Sigmoid colon (tissue), 3 donors: ENCODE measurements around the gene THBS2.

Experiments
- POLR2A ChIP-seq, 2 donors: fragments of 450-650 bp; IDR thresholded peaks; one replicate each; pipeline ENCODE4 v1.6.1; 2016; ENCODE audit warnings: antibody characterized with exemption in 2 of 2, mild to moderate bottlenecking in 2 of 2, moderate library complexity in 2 of 2
- TF ChIP-seq, protein P1 (sequence below), 4 experiments: fragments of 450-650 bp in 3 of 4; fragments of 200-600 bp in 1 of 4; IDR thresholded peaks; one replicate each; pipeline ENCODE4 v1.5.1; 2016 to 2019; ENCODE audit warnings: antibody characterized with exemption in 4 of 4, mild to moderate bottlenecking in 3 of 4, moderate library complexity in 2 of 4

DNA sequence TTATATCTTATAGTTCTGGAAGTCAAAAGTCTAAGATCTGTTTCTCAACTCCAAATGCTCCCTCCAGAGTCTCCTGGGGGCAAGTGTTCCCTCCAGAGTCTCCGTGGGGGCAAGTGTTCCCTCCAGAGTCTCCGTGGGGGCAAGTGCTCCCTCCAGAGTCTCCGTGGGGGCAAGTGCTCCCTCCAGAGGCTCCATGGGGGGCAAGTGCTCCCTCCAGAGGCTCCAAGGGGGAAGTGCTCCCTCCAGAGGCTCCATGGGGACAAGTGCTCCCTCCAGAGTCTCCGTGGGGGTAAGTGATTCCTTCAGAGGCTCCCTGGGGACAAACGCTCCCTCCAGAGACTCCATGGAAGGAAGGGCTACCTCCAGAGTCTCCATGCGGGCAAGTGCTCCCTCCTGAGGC is 34.0 kb upstream of the THBS2 start:
- no peak for TF ChIP-seq POLR2A (IDR thresholded peaks at IDR 0.05)
- TF ChIP-seq, protein P1, sequence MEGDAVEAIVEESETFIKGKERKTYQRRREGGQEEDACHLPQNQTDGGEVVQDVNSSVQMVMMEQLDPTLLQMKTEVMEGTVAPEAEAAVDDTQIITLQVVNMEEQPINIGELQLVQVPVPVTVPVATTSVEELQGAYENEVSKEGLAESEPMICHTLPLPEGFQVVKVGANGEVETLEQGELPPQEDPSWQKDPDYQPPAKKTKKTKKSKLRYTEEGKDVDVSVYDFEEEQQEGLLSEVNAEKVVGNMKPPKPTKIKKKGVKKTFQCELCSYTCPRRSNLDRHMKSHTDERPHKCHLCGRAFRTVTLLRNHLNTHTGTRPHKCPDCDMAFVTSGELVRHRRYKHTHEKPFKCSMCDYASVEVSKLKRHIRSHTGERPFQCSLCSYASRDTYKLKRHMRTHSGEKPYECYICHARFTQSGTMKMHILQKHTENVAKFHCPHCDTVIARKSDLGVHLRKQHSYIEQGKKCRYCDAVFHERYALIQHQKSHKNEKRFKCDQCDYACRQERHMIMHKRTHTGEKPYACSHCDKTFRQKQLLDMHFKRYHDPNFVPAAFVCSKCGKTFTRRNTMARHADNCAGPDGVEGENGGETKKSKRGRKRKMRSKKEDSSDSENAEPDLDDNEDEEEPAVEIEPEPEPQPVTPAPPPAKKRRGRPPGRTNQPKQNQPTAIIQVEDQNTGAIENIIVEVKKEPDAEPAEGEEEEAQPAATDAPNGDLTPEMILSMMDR (IDR thresholded peaks at IDR 0.05), result no peak
